G401.6 (cell line): ENCODE data around the gene MTF1.
"Not testable (repeated sequence)": the region's sequence is repeated elsewhere in the genome, so short reads cannot be mapped to it uniquely, and the experiment has no call there.

ENCODE experiments used
- FAIRE-seq: peaks from 2 replicates; lab custom pipeline; 2012; peaks lifted over from hg19 to GRCh38; lab: Jason Lieb, UNC

The MTF1 gene

DNA sequence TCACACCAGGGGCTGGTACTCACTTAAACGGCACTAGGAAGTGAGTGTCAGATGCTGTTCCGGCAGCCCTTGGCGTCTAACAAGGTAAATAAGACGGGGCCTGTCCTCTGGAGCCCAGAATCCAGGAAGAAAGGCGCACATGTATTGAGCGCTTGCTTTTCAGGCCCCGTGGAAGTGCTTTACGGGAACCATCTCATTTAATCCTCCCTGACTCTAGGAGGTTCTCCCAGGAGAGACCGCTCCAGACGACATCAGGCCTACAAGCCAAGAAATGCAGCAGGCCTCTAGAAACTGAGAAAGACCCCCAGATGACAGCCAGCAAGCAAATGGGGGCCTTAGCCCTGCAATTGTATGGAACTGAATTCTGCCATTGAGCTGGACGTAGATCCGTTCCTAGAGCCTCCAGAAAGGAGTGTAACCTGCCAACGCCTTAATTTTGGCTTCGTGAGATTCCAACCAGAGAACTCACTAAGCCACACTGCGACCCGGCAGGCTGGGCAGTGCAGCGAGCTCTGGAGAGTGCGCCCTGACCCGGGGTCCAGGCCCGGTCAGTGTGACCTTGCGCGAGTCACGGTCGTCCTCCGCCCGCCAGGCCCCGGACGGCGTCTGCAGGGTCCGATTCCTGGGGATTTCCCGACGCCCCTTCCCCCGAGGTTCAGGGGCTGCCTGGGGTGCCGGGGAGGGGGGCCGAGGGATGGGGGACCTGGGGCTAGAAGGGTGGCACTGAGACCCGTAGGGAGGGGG is 66.3 kb downstream of the MTF1 start:
- FAIRE-seq, result no peak

GRCh38 chr1:37782491-37782890 is 76.9 kb downstream of the MTF1 start:
- FAIRE-seq, result no peak

GRCh38 chr1:37778654-37779053 is 80.7 kb downstream of the MTF1 start:
- no peak for FAIRE-seq

GRCh38 chr1:37776946-37777516 is 82.4 kb downstream of the MTF1 start:
- FAIRE-seq, result no peak

DNA sequence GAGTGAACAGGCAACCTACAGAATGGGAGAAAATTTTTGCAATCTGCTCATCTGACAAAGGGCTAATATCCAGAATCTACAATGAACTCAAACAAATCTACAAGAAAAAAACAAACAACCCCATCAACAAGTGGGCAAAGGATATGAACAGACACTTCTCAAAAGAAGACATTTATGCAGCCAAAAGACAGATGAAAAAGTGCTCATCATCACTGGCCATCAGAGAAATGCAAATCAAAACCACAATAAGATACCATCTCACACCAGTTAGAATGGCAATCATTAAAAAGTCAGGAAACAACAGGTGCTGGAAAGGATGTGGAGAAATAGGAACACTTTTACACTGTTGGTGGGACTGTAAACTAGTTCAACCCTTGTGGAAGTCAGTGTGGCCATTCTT is 88.0 kb downstream of the MTF1 start:
- not testable (repeated sequence) for FAIRE-seq

DNA sequence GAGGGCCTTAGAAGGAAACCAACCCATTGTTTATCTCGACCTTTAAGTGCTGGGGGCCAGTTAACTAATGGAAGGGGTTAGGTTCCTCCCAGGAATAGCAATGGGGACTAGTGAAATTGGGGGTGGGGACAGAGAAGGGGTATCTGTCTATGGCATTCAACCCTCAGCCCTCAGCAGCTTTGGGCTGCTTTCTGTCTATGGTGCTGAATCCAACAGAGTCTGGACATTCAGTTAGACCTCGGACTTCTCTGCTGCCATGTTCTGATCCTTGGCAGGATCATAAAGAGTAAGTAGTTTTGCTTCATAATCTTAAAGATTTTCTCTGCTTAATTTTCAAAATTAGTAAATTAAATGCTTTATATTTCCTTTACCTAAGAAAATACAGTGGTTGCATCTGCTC is 91.9 kb downstream of the MTF1 start:
- no peak for FAIRE-seq

- FAIRE-seq, result no peak
Measured at GRCh38 chr1:37765916-37766664, 93.3 kb downstream of the MTF1 start.

DNA sequence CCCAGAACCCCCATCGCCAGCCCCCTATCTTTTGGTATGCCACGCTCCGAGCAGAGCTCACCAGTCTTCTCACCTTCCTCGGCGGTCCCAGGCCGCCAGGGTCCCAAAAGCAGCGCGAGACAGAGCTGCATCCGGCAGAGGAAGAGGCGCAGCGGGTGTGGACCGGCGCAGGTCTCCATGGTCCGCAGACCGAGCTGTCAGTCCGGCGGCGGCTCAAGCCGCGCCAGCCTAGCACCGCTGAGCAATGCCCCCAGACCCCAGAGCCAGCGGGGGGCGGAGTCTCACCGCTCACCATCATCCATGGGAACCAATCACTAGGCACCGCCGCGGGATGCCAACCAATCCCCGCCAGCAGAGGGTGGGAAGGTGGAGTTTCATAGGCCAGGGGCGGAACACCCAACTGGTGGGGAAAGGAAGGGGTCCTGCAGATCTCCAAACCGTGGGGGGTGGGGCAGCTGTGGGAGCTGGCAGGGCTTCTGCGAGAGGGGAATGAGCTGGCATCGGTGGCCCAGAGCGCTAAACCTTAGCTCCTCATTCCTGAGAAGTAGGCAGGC is 94.4 kb downstream of the MTF1 start, which contains the start of gene EPHA10:
Gene EPHA10, minus strand, starts transcription at position 233 of the 554 bp plus-strand sequence. Its CDS starts 54 bp downstream, at position 179.
- no peak for FAIRE-seq

GRCh38 chr1:37764414-37764825 is 95.0 kb downstream of the MTF1 start:
- FAIRE-seq, result no peak

- FAIRE-seq, result no peak
Measured at GRCh38 chr1:37763791-37764413, 95.5 kb downstream of the MTF1 start.

DNA sequence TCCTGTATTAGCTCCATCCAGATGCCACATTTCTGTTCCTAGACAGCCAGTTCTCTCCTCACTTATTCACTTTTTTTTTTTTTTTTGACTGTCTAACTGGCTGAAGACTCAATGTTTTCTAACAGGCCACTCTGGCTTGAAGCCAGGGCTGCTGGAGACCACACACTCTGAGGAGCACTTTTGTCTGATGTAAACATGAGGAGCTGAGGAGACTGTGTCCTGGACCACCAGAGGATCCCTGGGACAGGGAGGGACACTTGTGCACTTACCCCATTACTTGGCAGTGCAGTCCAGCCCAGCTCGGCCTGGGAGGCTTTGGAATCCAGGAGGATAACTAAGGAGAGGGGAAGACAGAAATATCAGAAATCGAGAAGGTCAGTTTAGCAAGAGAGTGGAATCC is 96.9 kb downstream of the MTF1 start:
- FAIRE-seq, result no peak

DNA sequence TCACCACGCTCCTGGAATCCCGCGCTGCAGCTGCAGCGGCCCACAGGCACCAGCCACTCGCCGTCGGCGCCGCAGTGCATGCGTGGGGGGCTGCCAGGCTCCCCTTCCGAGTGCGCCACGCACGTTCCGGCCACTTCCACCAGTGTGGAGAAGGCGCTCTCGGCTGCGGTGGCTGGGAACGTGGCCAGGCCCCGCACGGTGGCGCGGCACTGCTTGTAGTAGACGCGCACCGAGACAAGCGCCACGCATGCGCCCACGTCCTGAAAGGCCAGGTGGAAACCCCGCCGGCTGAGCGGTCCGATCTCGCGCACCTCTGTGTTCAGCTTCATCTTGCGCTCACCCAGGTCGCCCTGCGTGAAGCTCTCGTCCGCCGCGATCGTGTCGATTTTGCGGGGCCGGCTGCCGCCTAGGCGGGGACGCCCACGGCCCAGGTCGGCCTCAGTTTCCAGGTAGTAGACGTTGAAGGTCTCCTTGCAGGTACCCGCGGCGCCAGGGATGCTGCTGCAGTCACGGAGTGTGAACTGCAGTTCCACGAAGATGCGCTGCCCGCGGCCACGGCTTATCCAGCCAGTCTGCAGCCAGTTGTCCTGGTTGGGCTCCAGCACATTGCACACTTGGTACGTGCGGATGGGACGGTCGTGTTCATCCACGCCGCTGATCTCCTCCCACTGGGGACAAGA is 97.8 kb downstream of the MTF1 start:
- no peak for FAIRE-seq
